Measurements from ENCODE around the gene PTPN1. TPM values are rescaled to one million over a fixed set of nuclear protein-coding genes. Genes with fewer than 3 reads are reported as not detected.

PTPN1 gene
- total and polyA plus RNA-seq, 2 of the 4 experiments (the other 2 are of a cell fraction), result 31.7 to 37.4 TPM

GRCh38 chr20:50496773-50497385 lies 13.3 kb upstream of the PTPN1 start (continued):
- TF ChIP-seq MAZ (IDR thresholded peaks at IDR 0.05; ENCODE audit: borderline replicate concordance, low read depth, low read length), result no peak

GRCh38 chr20:50498071-50498776 lies 12.0 kb upstream of the PTPN1 start:
- Histone ChIP-seq H3K4me3 (ENCODE audit: insufficient read depth, low read depth, low read length) (no peak overlapping the region), H3K27ac (ENCODE audit: insufficient read depth, low read length) (no peak overlapping the region), H2BK20ac (ENCODE audit: low read depth, low read length) (peak overlapping the region; percentile 69; the same call in 1 of the 2 replicates), H3K14ac (replicated peaks; ENCODE audit: low read depth, low read length) (no peak overlapping the region), H3K27me3 (ENCODE audit: control insufficient read depth, insufficient read depth, low read length) (no peaks in the 10 kb centered on the region), H3K4me1 (ENCODE audit: control insufficient read depth, insufficient read depth, low read length) (peaks cover 8% of the 10 kb centered on the region), H2AK9ac (replicated peaks; ENCODE audit: low read depth, low read length, poor library complexity) (no peak overlapping the region), H4K8ac (ENCODE audit: low read depth in 2 of 2, low read length in 2 of 2) (no peak overlapping the region), H4K20me1 (ENCODE audit: insufficient read depth, low read length) (no peaks in the 10 kb centered on the region), H3K9me1 (ENCODE audit: insufficient read depth, low read length) (peaks cover 2% of the 10 kb centered on the region; the same call in 1 of the 2 replicates), H3K56ac (ENCODE audit: extremely low read depth, insufficient read depth, low read length) (no peak overlapping the region), H4K91ac (ENCODE audit: insufficient read depth, low read depth, low read length) (no peak overlapping the region), H3K9me3 (ENCODE audit: control insufficient read depth, insufficient read depth, low read length) (no peaks in the 10 kb centered on the region), H3K79me1 (ENCODE audit: low read depth in 1 of 2, low read length in 2 of 2) (0 out of 4 replicates have a peak, but pooled peaks cover 0 to 2% of the 10 kb centered on the region in 2 experiments), H2AK5ac (ENCODE audit: low read depth, low read length) (no peak overlapping the region), H2BK15ac (ENCODE audit: low read depth, low read length) (no peak overlapping the region; the same call in 2 of the 3 replicates), H3K36me3 (ENCODE audit: control insufficient read depth, insufficient read depth, low read length) (no peaks in the 10 kb centered on the region), H3K23ac (ENCODE audit: low read depth, low read length) (no peak overlapping the region), H3K4me2 (ENCODE audit: low read depth, low read length) (no peak overlapping the region), H2AFZ (replicated peaks; ENCODE audit: low read length, poor library complexity) (peak overlapping the region; percentile 69), H4K5ac (ENCODE audit: low read depth, low read length) (peak overlapping the region; percentile 14; the same call in 1 of the 2 replicates), H3K18ac (ENCODE audit: low read depth, low read length) (no peak overlapping the region), H3K9ac (ENCODE audit: low read depth, low read length) (no peak overlapping the region), H3K4ac (ENCODE audit: low read depth, low read length) (peak overlapping the region; percentile 74; the same call in 1 of the 2 replicates), H2BK120ac (ENCODE audit: low read depth, low read length) (no peak overlapping the region), H2BK5ac (ENCODE audit: low read depth, low read length, poor library complexity, severe bottlenecking) (no peak overlapping the region)
- peak; percentile 68 for DNase-seq
- no TSS peak for BruUV-seq (replicated peaks)
- in situ Hi-C loops (cut with MboI; ENCODE audit: low sequenced_read_pairs) (no loop called here), intact Hi-C loops (cut with micrococcal nuclease) (no loop called here), dilution Hi-C loops (cut with HindIII; ENCODE audit: low sequenced_read_pairs, unreplicated experiment) (no loop called here)
- CTCF ChIA-PET, result no interaction called here
- POLR2A ChIA-PET (ENCODE audit: unreplicated experiment), result no interaction called here
- peak; percentile 50 for ATAC-seq (ENCODE audit: low read depth)
- WGBS, 2 experiments (ENCODE audit: extremely low coverage in 2 of 2, insufficient read length in 1 of 2), result 88% methylated on average over 1 of the region's 5 CpGs; no CpG with 5 or more reads in 1 of the 2 experiments
- TF ChIP-seq CHD1 (IDR thresholded peaks at IDR 0.05; ENCODE audit: low read depth, low read length) (no peak), MAFK (IDR thresholded peaks at IDR 0.05; ENCODE audit: low read depth, low read length) (no peak), BHLHE40 (IDR thresholded peaks at IDR 0.05; ENCODE audit: low read depth, low read length) (no peak), ELK1 (IDR thresholded peaks at IDR 0.05; ENCODE audit: borderline replicate concordance, low read depth, low read length) (no peak), RFX5 (IDR thresholded peaks at IDR 0.05; ENCODE audit: low read depth, low read length) (no peak), MXI1 (IDR thresholded peaks at IDR 0.05; ENCODE audit: borderline replicate concordance, low read depth, low read length) (no peak), CEBPB (IDR thresholded peaks at IDR 0.05; ENCODE audit: low read depth, low read length) (no peak), FOS (IDR thresholded peaks at IDR 0.05; ENCODE audit: low read depth, low read length) (no peak), RAD21 (IDR thresholded peaks at IDR 0.05; ENCODE audit: low read length) (no peak)
- TF ChIP-seq, protein P1, sequence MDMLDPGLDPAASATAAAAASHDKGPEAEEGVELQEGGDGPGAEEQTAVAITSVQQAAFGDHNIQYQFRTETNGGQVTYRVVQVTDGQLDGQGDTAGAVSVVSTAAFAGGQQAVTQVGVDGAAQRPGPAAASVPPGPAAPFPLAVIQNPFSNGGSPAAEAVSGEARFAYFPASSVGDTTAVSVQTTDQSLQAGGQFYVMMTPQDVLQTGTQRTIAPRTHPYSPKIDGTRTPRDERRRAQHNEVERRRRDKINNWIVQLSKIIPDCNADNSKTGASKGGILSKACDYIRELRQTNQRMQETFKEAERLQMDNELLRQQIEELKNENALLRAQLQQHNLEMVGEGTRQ (IDR thresholded peaks at IDR 0.05; ENCODE audit: low read depth, low read length), result no peak
- TF ChIP-seq, protein P2, sequence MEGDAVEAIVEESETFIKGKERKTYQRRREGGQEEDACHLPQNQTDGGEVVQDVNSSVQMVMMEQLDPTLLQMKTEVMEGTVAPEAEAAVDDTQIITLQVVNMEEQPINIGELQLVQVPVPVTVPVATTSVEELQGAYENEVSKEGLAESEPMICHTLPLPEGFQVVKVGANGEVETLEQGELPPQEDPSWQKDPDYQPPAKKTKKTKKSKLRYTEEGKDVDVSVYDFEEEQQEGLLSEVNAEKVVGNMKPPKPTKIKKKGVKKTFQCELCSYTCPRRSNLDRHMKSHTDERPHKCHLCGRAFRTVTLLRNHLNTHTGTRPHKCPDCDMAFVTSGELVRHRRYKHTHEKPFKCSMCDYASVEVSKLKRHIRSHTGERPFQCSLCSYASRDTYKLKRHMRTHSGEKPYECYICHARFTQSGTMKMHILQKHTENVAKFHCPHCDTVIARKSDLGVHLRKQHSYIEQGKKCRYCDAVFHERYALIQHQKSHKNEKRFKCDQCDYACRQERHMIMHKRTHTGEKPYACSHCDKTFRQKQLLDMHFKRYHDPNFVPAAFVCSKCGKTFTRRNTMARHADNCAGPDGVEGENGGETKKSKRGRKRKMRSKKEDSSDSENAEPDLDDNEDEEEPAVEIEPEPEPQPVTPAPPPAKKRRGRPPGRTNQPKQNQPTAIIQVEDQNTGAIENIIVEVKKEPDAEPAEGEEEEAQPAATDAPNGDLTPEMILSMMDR (conservative IDR thresholded peaks at IDR 0.05; ENCODE audit: low read depth, low read length), result no peak
